Gastrocnemius medialis (tissue), 4 donors: ENCODE measurements around the gene LAMC3. TPM values are rescaled to one million over a fixed set of nuclear protein-coding genes. Genes with fewer than 3 reads are reported as not detected.

Experiments
- ATAC-seq, 2 donors: fragments of 150-250 bp; one replicate each; pipeline ENCODE4 v1.9.1; 2016
- DNase-seq, 2 donors: peaks; one replicate each; pipeline ENCODE4 v3.0.0-alpha.2; 2019
- H3K27ac ChIP-seq, 4 donors: fragments of 200-600 bp; sonication (generic); 1 replicate in 1 of 4; 2 replicates in 3 of 4; pipeline ENCODE4 v1.5.1; 2016 to 2018; ENCODE audit warnings: mild to moderate bottlenecking in 2 of 4, moderate library complexity in 1 of 4
- H3K27me3 ChIP-seq, 3 donors: fragments of 200-600 bp; sonication (generic) in 2 of 3; 1 replicate in 1 of 3; 2 replicates in 2 of 3; pipeline versions ENCODE4 v1.5.1 to v1.6.0; 2016 to 2019; ENCODE audit warnings: mild to moderate bottlenecking in 1 of 3, moderate library complexity in 1 of 3
- H3K36me3 ChIP-seq, 2 donors: fragments of 200-600 bp; sonication (generic) in 1 of 2; one replicate each; pipeline ENCODE4 v1.5.1; 2017 to 2018
- H3K4me1 ChIP-seq, 2 donors: fragments of 200-600 bp; sonication (generic) in 1 of 2; one replicate each; pipeline ENCODE4 v1.5.1; 2016 to 2017; ENCODE audit warnings: mild to moderate bottlenecking in 2 of 2
- H3K4me3 ChIP-seq, 4 donors: fragments of 200-600 bp; sonication (generic) in 3 of 4; 1 replicate in 1 of 4; 2 replicates in 3 of 4; pipeline ENCODE4 v1.5.1; 2016 to 2019; ENCODE audit warnings: mild to moderate bottlenecking in 2 of 4
- H3K9me3 ChIP-seq, 3 donors: fragments of 200-600 bp; sonication (generic) in 2 of 3; 1 replicate in 1 of 3; 2 replicates in 2 of 3; pipeline ENCODE4 v1.5.1; 2016 to 2019
- CTCF ChIP-seq, 5 experiments: fragments of 450-650 bp in 3 of 5; fragments of 200-600 bp in 2 of 5; sonication (generic) in 2 of 5; IDR thresholded peaks in 4 of 5; conservative IDR thresholded peaks in 1 of 5; 1 replicate in 4 of 5; 2 replicates in 1 of 5; pipeline ENCODE4 v1.5.1; 2016 to 2019; ENCODE audit warnings: antibody characterized with exemption in 5 of 5, mild to moderate bottlenecking in 3 of 5, moderate library complexity in 3 of 5
- POLR2A ChIP-seq, 2 donors: fragments of 450-650 bp; IDR thresholded peaks; one replicate each; pipeline ENCODE4 v1.6.1; 2017; ENCODE audit warnings: antibody characterized with exemption in 2 of 2, mild to moderate bottlenecking in 2 of 2, moderate library complexity in 2 of 2
- in situ Hi-C, 4 donors: fragments of 200-750 bp; cut with MboI; loops; one replicate each; pipeline versions ENCODE4 v1.15.0 to v1.8.0; 2017; ENCODE audit warnings: low sequenced_read_pairs in 4 of 4
- intact Hi-C: fragments of 100-400 bp; cut with DNase I; formaldehyde crosslinking; loops from one replicate; pipeline ENCODE4 v1.15.1; 2023; ENCODE audit warnings: low total_unique reads
- total RNA-seq, 4 donors: library from RNA; depleted of rRNA; stranded (reverse); fragments of >200 nt; gene quantifications; one replicate each; pipeline versions ENCODE4 v1.1.0 to v1.2.3, GENCODE V29; 2016

The LAMC3 gene
- total RNA-seq, 4 donors from 2014 or later: 0.07 to 1.5 (median 0.72) TPM

- no peak overlapping the region for H3K4me3 ChIP-seq
- DNase-seq: no peak
- TF ChIP-seq CTCF (IDR thresholded peaks at IDR 0.05 in 4 of 5, conservative IDR thresholded peaks at IDR 0.05 in 1 of 5) (no peak), POLR2A (IDR thresholded peaks at IDR 0.05) (no peak)
- no peaks in the 10 kb centered on the region for H3K4me1 ChIP-seq
- no peaks in the 10 kb centered on the region for H3K9me3 ChIP-seq
- in situ Hi-C loops (no loop called here), intact Hi-C loops (no loop called here)
- no peak overlapping the region for H3K27ac ChIP-seq
- H3K27me3 ChIP-seq: peaks cover 18 to 39% (median 25%) of the 10 kb centered on the region in 3 donors
- no peak for ATAC-seq
- no peaks in the 10 kb centered on the region for H3K36me3 ChIP-seq
Measured at GRCh38 chr9:130990978-130991777, 17.8 kb upstream of the LAMC3 start.

- Histone ChIP-seq H3K4me3 (no peak overlapping the region), H3K4me1 (no peaks in the 10 kb centered on the region), H3K9me3 (no peaks in the 10 kb centered on the region), H3K27ac (no peak overlapping the region), H3K27me3 (peaks cover 13 to 32% (median 25%) of the 10 kb centered on the region in 3 donors), H3K36me3 (no peaks in the 10 kb centered on the region)
- DNase-seq: no peak
- ATAC-seq: no peak
- in situ Hi-C loops: no loop called here
- intact Hi-C loops: no loop called here
- TF ChIP-seq CTCF (IDR thresholded peaks at IDR 0.05 in 4 of 5, conservative IDR thresholded peaks at IDR 0.05 in 1 of 5) (no peak), POLR2A (IDR thresholded peaks at IDR 0.05) (no peak)
Measured at GRCh38 chr9:130991778-130992681, 16.9 kb upstream of the LAMC3 start.

- H3K4me3 ChIP-seq: no peak overlapping the region
- intact Hi-C loops: no loop called here
- in situ Hi-C loops: no loop called here
- H3K9me3 ChIP-seq: no peaks in the 10 kb centered on the region
- H3K4me1 ChIP-seq: no peaks in the 10 kb centered on the region
- H3K27me3 ChIP-seq: peaks cover 10 to 31% (median 25%) of the 10 kb centered on the region in 3 donors
- ATAC-seq (no peak), DNase-seq (no peak)
- TF ChIP-seq CTCF (IDR thresholded peaks at IDR 0.05 in 4 of 5, conservative IDR thresholded peaks at IDR 0.05 in 1 of 5) (no peak), POLR2A (IDR thresholded peaks at IDR 0.05) (no peak)
- H3K36me3 ChIP-seq: no peaks in the 10 kb centered on the region
- no peak overlapping the region for H3K27ac ChIP-seq
Measured at GRCh38 chr9:130992682-130993032, 16.3 kb upstream of the LAMC3 start.

- intact Hi-C loops (no loop called here), in situ Hi-C loops (no loop called here)
- no peaks in the 10 kb centered on the region for H3K9me3 ChIP-seq
- H3K4me1 ChIP-seq: no peaks in the 10 kb centered on the region
- DNase-seq (no peak), ATAC-seq (no peak)
- no peak overlapping the region for H3K27ac ChIP-seq
- no peaks in the 10 kb centered on the region for H3K36me3 ChIP-seq
- H3K4me3 ChIP-seq: no peak overlapping the region
- peaks cover 17 to 37% (median 18%) of the 10 kb centered on the region in 3 donors for H3K27me3 ChIP-seq
- TF ChIP-seq CTCF (IDR thresholded peaks at IDR 0.05 in 4 of 5, conservative IDR thresholded peaks at IDR 0.05 in 1 of 5): no peak
Measured at GRCh38 chr9:130993303-130994030, 15.5 kb upstream of the LAMC3 start.
